ENCODE data around the gene GDPD4.

Gene GDPD4

DNA sequence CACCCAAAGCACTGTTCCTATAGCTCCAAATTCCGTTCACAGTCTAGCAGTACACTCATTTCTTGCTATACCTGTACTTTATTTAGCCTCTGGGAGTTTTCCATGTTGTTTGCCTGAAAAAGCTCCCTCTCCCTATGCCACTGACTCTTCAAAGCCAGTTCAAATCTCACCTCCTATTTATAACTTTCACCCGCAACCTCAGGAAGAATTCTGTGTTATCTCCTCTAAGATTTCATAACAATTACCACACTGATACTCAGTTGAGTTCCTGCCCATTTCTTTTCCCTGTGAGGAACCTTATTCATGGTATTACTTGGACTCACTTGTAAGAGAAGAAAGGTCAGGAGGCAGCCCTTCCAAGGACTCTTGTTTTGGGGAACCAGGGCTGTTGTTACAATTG is 25.2 kb downstream of the GDPD4 start:
- no peaks in the 10 kb centered on the region for H3K9me3 Mint-ChIP-seq
- H3K36me3 Mint-ChIP-seq = no peaks in the 10 kb centered on the region
- ATAC-seq = no peak
- no peaks in the 10 kb centered on the region for H3K4me1 Mint-ChIP-seq
- no peak overlapping the region for H3K4me3 Mint-ChIP-seq
- no peak overlapping the region for H3K27ac Mint-ChIP-seq
- H3K27me3 Mint-ChIP-seq = peaks cover 35% of the 10 kb centered on the region

DNA sequence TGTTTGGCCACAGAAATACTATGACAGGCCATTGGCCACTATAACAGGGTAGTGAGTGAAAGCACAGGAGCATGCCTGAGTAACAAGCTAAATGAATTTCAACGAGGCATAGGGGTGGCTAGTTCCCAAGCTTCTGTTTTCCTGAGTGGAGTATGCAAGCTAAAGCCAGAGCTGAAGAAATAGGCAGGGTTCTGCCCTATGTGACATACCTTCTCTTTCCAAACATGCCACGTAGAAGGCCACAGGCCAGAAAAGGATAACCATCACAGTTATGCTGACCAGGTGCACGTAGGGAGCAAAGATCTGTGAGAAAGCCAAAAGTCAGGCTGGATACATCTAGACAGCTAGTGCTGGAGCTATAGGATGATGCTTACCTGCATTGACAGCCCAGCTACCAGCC is 30.6 kb downstream of the GDPD4 start:
- no peak for ATAC-seq
- Mint-ChIP-seq H3K27ac (no peak overlapping the region), H3K36me3 (no peaks in the 10 kb centered on the region), H3K27me3 (peaks cover 18% of the 10 kb centered on the region), H3K4me3 (no peak overlapping the region), H3K9me3 (no peaks in the 10 kb centered on the region), H3K4me1 (no peaks in the 10 kb centered on the region)

DNA sequence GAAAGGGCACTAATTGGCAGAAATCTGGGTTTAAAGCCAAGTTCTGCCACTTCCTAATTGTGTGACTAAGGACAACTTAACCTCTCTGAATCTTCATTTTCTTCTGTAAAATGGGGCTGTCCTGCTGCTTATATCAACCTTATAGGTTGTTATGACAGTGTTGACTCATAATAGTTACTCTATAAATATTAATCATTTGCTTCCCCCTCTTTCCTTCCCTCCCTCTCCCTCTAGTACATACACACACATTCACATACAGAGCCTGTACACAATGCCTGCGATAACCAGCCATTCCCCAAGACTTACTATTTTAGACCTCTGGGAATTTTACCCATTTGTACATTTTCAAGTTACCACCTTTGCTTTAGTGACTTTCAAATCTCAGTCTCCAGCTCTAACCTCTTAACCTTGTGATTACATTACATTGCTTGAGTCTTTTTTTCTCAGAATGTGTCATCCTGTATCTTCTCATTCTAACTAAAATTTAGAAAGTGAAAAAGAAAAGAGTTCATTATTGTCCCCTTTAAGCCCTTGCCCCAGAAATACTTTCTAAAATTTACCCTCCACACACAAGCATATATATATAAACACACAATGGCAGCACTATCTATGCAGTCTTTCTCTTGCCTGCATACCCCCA is 31.9 kb downstream of the GDPD4 start:
- ATAC-seq = no peak
- Mint-ChIP-seq H3K9me3 (no peaks in the 10 kb centered on the region), H3K4me3 (no peak overlapping the region), H3K27ac (no peak overlapping the region), H3K27me3 (peaks cover 18% of the 10 kb centered on the region), H3K4me1 (no peaks in the 10 kb centered on the region), H3K36me3 (no peaks in the 10 kb centered on the region)

DNA sequence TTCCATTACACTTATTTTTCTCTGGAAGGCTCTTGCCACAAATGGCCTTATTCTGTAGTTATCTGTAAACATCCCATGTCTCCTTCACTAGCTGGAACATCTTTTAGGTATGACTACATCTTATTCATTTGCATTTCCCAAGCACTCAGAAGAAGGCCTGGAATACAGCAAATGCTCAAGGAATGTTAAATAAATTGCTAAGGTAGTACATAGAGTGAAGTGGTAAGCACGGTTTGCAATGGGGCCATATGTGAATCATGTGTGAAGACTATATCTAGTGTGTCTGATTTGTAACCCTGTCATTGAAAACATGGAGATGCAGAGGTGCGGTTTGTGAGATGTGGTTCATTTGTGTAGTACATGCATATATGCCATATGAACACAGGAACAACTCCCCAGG is 33.5 kb downstream of the GDPD4 start:
- ATAC-seq = no peak
- Mint-ChIP-seq H3K36me3 (peaks cover 5% of the 10 kb centered on the region), H3K4me3 (no peak overlapping the region), H3K4me1 (no peaks in the 10 kb centered on the region), H3K27me3 (peaks cover 25% of the 10 kb centered on the region), H3K27ac (no peak overlapping the region), H3K9me3 (peaks cover 9% of the 10 kb centered on the region)

DNA sequence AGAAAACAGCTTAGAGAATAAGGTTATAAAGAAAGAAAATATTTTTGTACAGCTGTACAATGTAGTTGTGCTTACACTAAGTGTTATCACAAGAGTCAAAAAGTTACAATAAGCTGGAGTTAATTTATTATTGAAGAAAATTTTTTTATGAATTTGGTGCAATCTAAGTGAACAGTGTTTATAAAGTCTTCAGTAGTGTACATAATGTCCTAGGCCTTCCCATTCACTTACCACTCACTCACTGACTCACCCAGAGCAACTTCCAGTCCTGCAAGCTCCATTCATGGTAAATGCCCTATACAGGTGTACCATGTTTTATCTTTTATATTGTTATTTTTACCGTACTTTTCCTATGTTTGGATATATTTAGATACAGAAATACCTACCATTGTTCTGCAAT is 34.7 kb downstream of the GDPD4 start:
- Mint-ChIP-seq H3K4me1 (no peaks in the 10 kb centered on the region), H3K36me3 (peaks cover 6% of the 10 kb centered on the region), H3K27ac (no peak overlapping the region), H3K4me3 (no peak overlapping the region), H3K27me3 (peaks cover 21% of the 10 kb centered on the region), H3K9me3 (peaks cover 15% of the 10 kb centered on the region)
- ATAC-seq = no peak

DNA sequence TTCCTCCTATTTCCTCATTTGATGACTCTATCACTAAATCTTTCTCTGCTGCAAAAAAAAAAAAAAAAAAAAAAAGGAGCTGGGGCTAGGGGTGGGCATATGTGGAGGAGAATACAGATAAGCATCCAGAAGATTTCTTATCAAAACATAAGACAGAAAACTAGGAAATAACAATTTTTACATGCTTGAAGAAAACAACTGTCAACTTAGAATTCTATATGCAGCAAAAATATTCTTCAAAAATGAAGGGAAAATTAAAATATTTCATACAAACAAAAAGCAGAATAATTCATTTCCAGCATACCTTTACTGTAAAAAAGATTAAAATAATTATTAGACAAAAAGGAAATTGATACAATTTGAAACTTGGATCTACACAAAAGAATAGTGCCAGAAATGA is 38.7 kb downstream of the GDPD4 start:
- Mint-ChIP-seq H3K4me3 (no peak overlapping the region), H3K4me1 (no peaks in the 10 kb centered on the region), H3K27ac (no peak overlapping the region), H3K9me3 (peaks cover 18% of the 10 kb centered on the region), H3K27me3 (peaks cover 32% of the 10 kb centered on the region), H3K36me3 (peaks cover 6% of the 10 kb centered on the region)
- ATAC-seq = no peak

DNA sequence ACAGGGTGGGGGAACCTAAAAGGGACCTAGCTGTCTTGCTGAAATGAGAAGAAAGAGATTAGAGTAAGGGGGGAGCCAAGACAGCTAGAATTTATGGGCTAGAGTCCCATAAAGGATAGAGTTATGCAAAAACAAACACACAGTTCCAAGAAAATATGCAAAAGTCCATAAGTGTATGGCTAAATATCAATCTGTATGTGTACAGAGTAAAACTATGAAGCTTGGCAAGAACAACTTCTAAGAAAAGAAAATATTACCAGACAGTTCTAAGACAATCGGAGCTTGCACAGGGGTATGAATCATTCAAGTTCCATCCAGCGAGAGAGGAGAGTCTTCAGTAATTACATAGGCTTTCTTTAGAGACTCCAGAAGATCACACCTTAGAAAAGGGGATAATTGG is 41.8 kb downstream of the GDPD4 start:
- Mint-ChIP-seq H3K9me3 (peaks cover 18% of the 10 kb centered on the region), H3K27ac (no peak overlapping the region), H3K4me3 (no peak overlapping the region), H3K36me3 (peaks cover 6% of the 10 kb centered on the region), H3K27me3 (peaks cover 53% of the 10 kb centered on the region), H3K4me1 (no peaks in the 10 kb centered on the region)
- no peak for ATAC-seq

DNA sequence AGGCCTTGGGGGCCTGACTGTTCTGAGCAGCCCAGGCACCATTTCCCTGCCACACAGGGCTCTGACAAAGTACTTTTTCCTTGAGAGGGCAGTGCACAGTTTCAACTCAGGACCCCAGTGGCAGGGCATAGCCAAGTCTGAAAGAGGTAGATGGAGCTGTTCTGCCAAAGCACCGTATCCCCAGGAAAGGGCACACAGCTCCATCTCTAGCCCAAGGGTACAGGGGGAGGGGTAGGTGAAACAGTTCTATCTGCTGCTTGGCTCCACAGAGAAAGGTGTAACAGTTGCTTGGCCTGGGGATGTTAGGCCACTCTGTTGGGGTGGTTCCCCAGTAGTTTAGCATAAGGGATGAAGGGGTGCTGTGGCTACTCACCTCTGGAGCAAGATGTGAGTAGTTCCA is 47.8 kb downstream of the GDPD4 start:
- H3K4me3 Mint-ChIP-seq = no peak overlapping the region
- no peak for ATAC-seq
- H3K27me3 Mint-ChIP-seq = peaks cover 26% of the 10 kb centered on the region
- no peak overlapping the region for H3K27ac Mint-ChIP-seq
- no peaks in the 10 kb centered on the region for H3K4me1 Mint-ChIP-seq
- H3K9me3 Mint-ChIP-seq = peaks cover 13% of the 10 kb centered on the region
- H3K36me3 Mint-ChIP-seq = no peaks in the 10 kb centered on the region

DNA sequence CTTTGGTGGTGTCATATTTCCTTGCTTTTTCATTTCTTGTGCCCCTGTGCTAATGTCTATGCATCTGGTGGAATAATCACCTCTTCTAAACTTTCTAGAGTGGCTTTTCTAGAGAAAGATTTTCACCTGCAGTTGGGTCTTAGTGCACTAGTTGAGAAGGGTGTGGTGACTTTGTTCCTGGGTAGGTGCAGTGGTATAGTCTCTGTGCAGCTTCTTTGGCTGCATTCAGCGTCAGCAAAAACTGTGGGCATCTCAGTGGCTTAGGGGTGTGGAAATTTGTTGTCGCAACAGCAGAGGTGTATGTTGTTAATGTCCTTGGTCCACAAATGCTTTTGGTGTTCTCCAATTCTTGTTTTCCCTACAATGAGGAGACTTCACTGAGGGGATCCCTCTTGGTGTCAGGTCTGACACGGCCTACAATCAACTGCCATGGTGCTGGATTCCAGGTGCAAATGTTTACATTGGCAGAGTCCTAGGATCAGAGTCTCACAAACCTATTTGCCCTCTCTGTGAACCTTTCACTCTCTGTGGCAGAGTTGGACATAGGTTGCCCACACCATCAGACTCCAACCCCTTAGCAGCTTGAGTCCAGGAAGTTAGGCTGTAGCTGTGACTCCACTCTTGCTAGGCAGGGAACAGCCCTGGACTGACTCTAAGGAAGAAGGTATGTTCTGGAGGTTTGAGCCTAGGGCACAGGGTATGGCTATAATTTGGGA is 48.8 kb downstream of the GDPD4 start:
- H3K4me1 Mint-ChIP-seq = no peaks in the 10 kb centered on the region

DNA sequence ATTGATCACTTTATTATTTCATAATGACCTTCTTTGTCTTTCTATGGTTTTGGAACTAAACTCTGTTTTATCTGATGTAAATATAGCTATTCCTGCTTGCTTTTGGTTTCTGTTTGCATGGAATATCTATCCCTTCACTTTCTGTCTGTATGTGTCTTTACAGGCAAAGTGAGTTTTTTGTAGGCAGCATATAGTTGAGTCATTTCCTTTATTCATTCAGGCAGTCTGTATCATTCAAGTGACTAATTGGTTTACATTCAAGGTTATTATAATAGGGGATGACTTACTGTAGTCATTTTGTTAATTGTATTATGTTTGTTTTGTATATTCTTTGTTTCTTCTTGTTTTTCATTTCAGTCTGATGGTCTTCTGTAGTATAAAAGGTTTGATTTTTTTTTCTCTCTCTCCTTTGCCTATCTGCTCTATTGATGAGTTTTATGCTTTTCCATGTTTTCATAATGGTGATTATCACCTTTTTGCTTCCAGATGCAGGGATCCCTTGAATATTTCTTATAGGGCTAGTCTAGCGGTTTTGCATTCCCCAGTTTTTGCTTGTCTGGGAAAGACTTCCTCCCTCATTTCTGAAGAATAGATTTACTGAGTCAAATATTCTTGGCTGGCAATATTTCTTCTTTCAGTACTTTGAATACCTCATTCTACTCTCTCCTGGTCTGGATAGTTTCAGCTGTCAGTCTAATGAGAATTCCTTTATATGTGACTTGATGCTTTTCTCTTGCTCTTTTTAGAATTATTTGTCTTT is 50.4 kb downstream of the GDPD4 start:
- H3K36me3 Mint-ChIP-seq = no peaks in the 10 kb centered on the region
- H3K27ac Mint-ChIP-seq = no peak overlapping the region
- H3K27me3 Mint-ChIP-seq = peaks cover 7% of the 10 kb centered on the region
- no peak for ATAC-seq
- H3K4me3 Mint-ChIP-seq = no peak overlapping the region
- no peaks in the 10 kb centered on the region for H3K4me1 Mint-ChIP-seq
- peaks cover 13% of the 10 kb centered on the region for H3K9me3 Mint-ChIP-seq

More for the DNA sequence above, 48.8 kb downstream of the GDPD4 start:
- no peak overlapping the region for H3K4me3 Mint-ChIP-seq
- peaks cover 20% of the 10 kb centered on the region for H3K27me3 Mint-ChIP-seq
- H3K36me3 Mint-ChIP-seq = no peaks in the 10 kb centered on the region
- no peak for ATAC-seq
- no peak overlapping the region for H3K27ac Mint-ChIP-seq
- H3K9me3 Mint-ChIP-seq = peaks cover 13% of the 10 kb centered on the region

DNA sequence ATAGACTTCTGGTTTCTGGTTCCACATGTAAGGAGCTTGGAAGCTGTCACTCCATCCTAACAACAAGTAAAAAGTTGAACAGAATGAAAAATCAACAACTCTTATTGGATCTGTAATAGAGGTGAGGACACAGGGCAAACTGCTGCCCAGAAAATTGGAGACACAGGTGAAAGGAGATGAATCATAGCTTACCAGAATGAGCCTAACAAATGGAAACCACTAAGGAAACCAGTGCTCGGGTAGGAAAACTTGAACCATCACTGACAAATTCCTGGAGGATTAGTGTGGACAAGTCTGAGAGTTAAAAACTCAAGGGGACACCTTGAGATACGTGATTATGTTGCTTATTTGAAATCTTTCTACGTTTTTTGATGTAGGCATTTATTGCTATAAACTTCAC is 52.1 kb downstream of the GDPD4 start:
- no peaks in the 10 kb centered on the region for H3K27me3 Mint-ChIP-seq
- no peaks in the 10 kb centered on the region for H3K4me1 Mint-ChIP-seq
- no peak for ATAC-seq
- H3K36me3 Mint-ChIP-seq = no peaks in the 10 kb centered on the region
- no peak overlapping the region for H3K27ac Mint-ChIP-seq
- no peak overlapping the region for H3K4me3 Mint-ChIP-seq
- H3K9me3 Mint-ChIP-seq = peaks cover 13% of the 10 kb centered on the region

DNA sequence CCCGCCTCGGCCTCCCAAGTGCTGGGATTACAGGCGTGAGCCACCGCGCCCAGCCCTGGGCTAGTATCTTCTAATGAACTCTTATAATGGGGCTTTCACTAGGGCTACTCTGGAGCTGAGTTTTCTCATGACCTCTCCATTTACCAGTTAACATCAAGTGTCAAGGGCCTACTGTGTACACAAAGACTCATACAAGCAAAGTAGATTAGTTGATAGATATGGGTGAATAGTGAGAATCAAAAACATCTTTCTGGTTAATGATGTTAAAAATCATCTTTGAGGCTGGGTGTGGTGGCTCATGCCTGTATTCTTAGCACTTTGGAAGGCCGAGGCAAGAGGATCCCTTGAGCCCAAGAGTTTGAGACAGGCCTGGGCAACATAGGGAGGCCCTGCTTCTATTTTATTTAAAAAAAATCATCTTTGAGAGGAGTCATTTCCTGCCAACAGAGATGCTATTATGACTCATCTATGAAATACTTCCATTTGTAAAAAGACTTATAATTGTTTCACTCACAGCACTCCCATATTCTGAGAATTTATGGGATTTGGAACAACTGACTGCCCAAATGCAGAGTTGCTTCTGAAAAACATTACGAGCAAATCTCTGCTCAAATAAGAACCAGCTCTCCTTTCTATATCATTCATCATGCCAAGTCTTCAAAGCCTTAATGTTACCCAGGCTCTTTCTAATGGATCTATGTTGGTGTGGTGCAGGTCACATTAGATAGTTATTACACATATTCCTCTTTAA is 57.0 kb downstream of the GDPD4 start:
- Mint-ChIP-seq H3K4me3 (no peak overlapping the region), H3K9me3 (peaks cover 3% of the 10 kb centered on the region), H3K27me3 (no peaks in the 10 kb centered on the region), H3K27ac (no peak overlapping the region), H3K36me3 (no peaks in the 10 kb centered on the region), H3K4me1 (no peaks in the 10 kb centered on the region)
- no peak for ATAC-seq

DNA sequence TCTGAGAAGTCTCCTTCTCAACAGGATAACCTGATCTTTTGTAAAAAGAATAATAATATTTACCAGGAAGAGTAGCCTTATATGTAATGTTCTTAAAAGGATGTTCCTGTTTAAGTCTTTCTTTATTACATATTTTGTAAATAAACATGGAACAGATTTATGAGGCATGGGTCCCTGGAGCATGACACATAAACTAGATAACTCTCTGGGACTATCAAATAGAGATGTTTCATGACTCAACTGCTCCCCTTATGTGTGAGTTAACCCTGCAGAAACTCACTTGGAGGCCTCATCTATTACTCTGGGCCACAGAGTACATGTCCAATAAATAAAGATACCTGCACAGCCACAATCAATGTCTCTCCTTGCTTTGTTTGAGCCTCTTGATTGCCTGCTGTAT is 64.6 kb downstream of the GDPD4 start:
- Mint-ChIP-seq H3K9me3 (peaks cover 3% of the 10 kb centered on the region), H3K27ac (no peak overlapping the region), H3K4me1 (no peaks in the 10 kb centered on the region), H3K27me3 (peaks cover 25% of the 10 kb centered on the region), H3K36me3 (no peaks in the 10 kb centered on the region), H3K4me3 (no peak overlapping the region)
- ATAC-seq = no peak

DNA sequence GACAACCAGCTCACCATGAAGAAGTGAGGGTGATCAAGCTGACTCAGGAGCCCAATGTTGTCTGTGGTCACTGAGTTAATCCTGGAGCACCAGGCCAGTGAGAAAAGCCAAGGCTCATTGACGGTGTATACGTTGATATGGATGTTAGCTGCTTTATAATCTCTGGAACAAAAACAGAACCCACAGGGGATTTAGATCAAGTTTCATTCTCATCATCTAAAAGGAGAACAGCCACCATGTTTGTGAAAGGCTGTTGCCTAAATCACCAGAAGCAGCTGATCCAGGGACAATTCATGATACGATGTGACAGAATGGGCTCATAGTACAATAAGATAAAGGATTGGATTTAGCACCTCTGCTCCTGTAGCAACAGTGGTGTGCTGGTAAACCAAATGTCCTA is 68.5 kb downstream of the GDPD4 start:
- Mint-ChIP-seq H3K4me1 (no peaks in the 10 kb centered on the region), H3K9me3 (no peaks in the 10 kb centered on the region), H3K36me3 (no peaks in the 10 kb centered on the region), H3K27ac (no peak overlapping the region), H3K27me3 (peaks cover 16% of the 10 kb centered on the region), H3K4me3 (no peak overlapping the region)
- ATAC-seq = no peak

DNA sequence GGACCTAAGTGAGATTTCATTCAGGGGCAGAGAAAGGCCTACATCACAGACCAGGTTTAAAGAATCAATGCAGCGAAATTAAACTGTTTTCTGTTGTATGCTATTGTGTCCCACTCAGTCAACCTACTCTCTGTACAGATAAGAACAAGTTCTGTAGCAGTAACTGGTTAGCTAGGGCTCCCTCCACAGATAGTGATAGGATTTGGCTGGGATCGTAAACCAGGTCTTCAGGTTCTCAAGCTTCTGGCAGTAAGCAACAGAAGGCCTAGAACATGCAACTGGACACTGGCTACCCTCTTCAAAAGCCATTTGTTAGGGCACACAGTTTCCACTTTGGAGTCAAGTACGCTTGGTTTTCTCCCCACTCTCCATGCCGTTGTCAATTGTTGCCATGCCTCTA is 69.2 kb downstream of the GDPD4 start:
- no peaks in the 10 kb centered on the region for H3K9me3 Mint-ChIP-seq
- H3K36me3 Mint-ChIP-seq = no peaks in the 10 kb centered on the region
- no peak overlapping the region for H3K4me3 Mint-ChIP-seq
- H3K27ac Mint-ChIP-seq = no peak overlapping the region
- no peak for ATAC-seq
- no peaks in the 10 kb centered on the region for H3K4me1 Mint-ChIP-seq
- peaks cover 23% of the 10 kb centered on the region for H3K27me3 Mint-ChIP-seq
